ENCODE results near the gene VEZF1.
A peak's percentile ranks its signal among the peaks of the same experiment; 100 is the strongest.
"Not testable (repeated sequence)": the region's sequence is repeated elsewhere in the genome, so short reads cannot be mapped to it uniquely, and the experiment has no call there.

VEZF1 gene

DNA sequence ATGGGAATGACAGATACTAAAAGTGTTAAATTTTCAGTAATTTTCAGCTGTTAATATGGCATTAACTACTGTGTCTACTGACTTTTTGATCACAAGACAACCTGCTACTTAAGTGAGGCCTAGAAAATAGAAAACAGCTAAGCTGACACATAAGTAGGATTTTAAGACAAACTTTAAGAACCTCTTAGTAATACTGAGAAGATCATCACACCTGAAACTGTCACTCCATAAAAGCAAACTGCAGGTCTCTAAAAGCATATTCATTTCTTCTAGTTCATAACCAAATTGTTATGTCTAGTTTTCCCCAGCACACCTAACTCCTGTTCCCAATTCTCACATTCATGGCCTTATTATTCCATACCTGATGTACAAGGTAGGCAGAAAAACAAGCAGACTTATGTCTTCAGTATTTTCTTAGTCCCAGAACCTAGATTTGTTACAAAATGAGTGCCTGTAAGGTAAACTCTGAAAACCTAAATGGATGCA, 11.0 kb upstream of the VEZF1 start:
- DNase-seq, result no peak

DNA sequence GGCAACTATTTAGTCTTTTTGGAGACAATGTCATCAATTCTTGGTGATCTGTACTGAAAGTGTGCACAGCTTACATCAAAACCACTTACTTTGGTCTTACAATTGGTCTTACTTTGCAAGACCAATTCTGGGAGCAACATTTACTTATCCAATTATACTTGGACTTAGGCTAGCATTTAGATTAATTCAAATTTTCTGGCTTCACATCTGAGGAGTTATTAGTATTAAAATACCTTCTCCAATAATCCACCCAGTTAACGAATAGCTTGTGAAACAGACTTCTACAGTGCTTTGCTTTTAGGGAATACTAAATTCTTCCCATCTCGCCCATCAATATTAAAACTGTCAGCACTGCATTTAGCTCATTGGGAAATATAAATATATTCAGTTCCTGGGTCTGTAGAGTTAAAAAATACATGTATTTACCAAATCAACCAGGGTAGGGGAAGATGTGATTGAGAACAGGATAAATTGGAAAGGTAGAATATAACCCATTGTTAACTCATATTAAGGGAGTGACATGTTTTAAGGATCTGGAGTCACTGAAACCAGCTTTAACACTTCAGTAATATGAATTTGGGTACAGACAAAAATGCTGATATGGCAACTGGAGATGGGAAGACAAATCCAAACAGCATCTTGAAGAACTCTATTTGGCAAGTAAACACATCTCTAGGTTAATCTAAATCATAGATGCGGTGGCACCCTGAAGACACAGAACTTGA, 9.2 kb upstream of the VEZF1 start:
- no peak for DNase-seq

DNA sequence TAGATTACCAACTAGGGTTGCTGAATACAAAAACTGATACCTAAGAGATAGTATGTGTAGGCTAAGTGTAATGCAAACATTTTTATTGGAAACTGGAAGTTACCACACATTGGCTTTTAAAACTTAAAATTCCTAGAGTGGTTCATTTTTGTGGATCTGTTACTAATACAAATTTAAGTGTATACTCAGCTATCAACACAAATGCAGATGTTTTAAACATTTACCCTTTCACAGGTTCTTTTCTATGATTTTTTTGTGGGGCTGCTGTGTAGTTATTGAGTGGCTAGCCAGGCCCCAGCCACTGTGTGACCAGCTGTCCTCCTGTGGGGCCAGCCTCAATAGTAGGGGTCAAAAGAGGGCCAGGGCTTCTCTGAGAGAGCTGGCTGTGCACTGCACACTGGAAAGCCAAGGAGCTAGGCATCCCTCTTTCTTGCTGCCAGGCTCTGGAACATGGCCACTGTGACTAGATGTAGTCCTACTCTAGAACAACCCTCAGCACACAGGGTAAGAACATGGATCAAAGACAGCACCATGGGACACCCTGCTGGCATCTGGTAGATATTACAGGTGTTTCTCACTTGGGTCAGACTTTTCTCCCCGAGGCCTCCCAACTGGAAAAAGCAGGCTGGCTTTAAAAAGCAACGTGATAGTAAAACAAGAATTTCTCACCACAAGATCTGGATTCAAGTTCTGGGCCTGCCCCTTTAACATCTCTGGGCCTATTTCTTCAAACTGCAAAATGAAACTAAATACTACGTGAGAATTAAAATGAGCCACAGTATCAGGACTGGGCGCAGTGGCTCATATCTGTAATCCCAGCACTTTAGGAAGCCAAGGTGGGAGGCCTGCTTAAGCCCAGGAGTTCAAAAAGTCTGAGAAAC, 7.3 kb upstream of the VEZF1 start:
- DNase-seq, result peak; percentile 57

DNA sequence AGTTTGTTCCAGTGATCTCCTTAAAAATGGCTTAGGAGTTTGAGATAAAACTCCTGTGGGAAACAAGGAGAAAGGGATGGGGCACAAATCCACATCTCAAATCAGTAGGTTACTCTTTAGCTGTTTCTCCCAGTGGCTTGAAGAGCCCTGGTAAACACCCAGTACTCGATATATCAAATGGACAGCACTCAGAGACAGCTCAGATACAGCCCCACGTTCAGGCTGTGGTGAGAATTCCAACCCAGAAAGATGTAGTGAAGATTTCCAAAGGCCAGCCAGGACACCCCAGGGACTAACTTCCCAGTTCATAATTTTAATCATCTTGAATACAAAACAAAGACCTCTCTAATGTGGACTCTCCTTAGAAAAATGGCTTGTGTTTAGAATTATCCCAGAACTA, 6.4 kb upstream of the VEZF1 start:
- peak; percentile 25 for DNase-seq

DNA sequence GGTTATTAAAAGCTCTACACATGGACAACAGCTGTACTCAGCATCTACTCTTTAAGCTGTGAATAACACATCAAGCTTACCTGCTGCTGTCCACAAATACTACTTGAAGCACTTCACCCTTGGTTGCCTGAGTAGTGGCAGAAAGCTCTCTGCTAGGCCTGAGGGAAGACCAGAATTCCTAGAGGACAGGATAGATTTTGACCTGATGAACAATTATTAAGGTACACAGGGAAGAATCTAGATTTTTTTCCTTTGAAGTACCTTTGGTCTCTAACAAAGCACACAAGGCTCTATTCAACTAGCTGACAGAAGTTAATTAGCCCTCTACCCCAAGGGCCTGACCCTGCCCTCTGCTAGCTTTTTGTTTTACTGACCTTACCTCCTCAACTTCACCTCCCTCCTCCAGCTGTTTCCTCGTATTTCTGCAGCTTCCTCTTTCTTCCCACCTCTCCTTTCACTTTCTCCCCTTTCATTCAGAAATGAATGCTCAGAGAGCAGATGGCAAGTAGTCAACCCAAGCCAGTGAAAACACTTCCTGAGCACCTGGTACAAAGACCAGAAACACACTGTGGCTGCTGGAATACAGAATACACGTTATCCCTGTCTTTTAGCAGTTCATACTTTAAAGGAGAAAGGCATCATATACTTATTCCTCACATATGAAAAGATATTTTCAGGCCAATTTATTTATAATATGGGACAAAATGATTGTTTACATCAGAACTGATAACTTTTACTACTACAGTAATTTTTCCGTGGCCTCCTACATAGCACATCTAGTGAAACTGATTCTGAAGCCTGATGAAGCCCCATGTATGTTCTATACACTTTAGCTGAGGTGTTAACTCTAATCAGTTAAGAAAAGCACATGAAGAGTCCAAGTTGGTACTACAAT, 5.7 kb upstream of the VEZF1 start:
- DNase-seq, result peak; percentile 60

DNA sequence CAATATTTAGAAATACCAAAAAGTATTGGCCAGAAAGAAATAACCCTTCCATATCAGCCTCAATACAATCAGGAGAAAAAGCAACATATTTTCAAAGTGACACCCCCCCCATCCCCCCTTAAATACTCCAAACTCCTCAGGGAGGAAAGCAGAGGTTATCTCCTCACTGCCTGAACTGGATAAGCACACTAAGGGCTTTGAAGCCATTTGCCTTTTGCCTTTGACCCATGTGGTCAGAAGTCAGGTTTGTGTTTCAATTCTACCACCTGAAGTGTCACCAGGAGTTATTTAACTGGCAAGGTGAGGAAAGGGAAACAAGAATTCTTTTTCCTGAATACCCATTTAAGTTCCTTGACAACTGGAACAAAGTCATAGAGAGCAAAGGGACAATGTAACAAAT, 3.5 kb upstream of the VEZF1 start:
- no peak for DNase-seq

DNA sequence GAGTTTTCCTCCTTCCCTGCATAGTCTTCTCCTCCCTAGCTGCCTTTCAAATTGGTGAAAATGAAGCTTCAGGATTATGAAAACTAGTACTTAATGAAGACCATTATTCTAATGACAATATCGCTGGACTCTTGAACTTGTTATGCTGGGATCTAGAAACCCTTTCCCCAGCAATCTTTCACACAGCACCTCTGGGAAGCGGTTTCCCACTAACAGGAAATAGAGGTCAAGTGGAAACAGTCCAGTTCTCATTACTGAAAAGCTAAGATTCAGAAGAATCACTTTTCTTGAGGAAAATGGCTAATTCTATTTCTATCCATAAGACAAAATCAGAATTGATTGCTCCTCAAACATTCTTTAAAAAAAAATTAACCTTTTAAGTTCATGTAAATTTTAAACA, 2.0 kb upstream of the VEZF1 start:
- DNase-seq, result no peak

DNA sequence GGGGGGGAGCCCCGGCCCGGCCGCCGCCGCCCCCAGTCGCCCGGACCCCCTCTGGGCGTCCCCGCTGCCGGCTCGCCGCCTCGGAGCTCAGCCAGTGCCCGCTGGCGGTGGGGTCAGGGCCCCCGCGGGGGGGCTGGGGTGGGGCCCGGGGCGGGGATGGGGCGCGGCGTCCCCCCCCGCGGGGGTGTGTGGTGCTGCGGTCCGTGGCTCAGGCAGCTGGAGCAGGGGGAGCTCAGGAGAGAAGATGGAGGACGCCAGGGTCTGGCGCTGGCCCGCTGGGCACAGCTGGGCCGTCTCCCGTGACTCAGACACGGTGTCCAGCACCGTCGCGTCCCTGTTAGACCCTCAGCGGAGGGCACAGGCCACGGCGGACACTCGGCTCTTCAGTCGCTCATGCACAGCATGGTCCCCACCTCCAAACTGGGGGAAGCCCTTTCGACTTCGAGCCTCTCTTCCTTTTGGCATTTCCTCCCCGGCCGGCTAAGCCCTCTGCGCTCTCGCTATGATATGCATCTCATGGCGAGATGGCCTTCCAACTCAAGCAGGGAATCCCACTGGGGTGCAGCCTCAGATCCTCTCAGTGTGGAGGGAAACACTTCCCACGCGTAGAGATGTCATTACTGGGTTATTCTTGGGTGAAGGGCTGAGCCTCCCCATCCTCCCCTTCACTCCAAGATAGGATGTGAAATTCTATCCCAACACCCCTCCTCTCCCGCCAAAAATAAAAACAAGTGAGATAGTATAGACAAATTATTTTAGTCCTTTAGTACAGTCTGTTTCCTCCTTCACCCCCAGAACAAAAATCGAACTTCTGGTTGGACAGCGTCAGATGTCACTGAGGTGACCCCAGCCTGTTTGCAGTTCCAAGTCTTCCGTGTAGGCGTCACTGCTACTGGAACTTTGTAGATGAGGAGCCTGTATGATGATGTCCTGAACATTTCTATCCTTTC, 522 bp upstream of the VEZF1 start:
- peak; percentile 39 for DNase-seq

DNA sequence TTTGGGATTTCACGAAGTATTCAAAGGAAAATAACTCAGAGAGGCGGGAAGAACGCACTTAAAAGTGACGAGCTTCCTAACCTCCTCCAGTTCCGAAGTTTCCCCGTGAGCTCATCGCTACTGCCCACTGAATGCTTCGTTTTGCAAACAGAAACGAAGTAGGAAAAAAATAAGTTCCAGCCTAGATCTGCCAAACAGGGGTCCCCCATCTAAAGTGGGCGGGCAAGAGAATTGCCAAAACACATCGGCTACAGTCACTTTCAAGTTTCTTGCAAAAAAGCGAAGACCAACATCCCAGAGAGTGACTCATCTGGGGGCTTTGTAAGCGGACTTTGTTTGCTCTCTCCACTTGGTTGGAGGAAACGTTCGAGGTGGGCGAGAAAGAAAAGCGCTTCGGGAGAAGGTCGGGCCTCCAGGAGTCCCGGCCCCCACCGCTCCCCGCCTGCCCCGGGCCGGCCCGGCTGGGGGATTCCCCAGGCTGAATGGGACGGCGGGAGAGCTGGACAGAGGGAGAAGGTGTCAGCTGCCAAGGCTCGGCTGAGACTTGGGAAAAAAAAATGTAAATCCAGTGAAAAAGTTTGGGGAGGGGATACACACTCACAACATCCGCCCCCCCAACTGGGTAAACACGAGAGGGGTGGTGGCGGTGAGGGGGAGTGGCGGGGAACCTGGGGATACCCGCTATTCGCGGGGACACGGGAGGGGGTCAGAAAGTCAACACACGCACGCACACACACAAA, 1.0 kb downstream of the VEZF1 start:
- no peak for DNase-seq

DNA sequence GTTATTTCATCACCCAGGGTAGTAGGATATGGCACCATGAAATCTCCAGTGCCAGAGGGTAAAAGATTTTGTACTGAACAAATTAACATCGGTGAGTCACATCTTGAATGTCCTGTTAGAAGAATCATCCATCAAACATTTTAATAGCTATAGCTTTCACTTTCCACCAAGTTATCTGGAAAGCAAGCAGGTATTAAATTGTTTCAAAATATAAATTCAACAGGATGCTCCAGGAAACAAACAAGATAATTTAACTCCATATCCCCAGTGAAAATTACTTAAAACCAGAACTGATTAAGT, 2.4 kb downstream of the VEZF1 start:
- DNase-seq, result no peak

DNA sequence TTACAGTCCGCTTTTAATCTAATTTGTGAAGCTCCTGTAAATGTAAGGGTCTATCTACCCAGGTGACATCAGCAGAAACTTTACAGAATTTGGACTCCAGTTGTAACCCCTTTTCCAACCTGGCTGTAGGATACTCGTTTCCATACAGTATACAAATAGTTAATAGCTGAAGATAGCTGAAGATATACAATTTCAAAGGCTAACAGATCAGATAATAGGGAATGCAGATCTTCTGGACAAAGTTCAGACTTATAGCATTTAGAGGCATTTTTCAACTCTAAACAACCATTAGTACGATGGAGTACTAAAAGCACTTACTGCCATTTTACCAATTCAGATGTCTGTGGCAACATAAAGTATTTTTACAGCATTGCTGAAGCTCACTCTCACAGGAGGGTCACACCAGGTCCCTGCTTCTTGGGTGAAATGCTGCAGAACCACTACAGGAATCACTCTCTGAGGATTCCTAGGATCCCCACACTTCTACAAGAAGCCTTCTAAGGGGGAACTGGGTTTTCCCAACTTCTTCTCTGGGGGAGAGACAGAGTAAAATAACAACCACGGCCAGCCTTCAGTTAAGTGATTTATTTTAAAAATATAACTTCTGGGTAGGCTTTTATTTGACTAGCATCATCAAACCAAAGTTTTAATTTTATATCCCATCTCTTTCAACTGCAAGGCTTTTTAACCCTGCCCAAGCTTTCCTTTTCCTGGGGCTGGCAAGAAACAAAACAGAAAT, 2.9 kb downstream of the VEZF1 start:
- no peak for DNase-seq

DNA sequence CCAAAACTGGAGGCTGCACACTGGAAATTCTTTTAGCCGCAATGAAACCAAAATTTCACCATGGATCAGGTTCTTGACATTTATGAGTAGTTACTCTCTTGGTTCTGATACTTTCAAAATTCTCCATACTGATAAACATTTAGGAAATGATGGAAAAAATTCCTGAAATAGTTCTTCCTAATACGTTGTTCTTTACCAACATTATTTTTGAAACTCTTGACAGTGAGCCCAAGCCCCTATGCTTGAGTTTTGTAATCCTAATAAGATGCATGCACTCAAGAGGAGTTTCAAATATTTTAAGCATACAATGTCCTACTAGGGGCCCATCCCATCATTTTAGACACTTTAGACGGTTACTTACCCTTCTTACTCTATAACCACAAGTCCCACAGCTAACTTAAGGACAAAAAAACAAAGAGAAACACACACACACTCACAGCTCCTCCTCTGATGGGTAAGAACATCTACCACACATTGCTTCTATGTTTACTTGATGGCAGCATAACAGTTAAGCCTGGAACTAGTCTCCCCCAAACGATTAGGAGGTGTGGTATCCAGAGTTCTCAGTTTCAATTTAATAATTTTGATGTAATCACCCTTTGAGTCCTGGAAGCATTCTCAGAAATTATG, 3.7 kb downstream of the VEZF1 start:
- DNase-seq, result no peak

DNA sequence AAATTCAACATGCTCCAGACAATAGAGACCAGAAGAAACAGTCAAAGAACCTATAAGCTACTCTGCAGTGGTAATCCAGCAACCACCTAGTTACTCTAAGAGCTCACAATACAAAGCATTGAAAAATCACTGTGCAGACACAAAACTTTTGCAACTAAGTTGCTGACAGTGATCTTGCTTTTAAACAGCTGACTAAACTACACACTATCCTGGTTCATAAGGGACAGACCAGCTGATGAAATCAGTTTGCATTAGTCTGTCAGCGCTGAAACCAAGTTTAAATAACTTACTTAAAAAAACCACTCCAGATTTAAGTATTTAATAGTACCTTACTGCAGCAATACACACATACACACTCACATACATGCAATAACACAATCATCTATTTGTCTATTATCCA, 4.6 kb downstream of the VEZF1 start:
- DNase-seq, result no peak

DNA sequence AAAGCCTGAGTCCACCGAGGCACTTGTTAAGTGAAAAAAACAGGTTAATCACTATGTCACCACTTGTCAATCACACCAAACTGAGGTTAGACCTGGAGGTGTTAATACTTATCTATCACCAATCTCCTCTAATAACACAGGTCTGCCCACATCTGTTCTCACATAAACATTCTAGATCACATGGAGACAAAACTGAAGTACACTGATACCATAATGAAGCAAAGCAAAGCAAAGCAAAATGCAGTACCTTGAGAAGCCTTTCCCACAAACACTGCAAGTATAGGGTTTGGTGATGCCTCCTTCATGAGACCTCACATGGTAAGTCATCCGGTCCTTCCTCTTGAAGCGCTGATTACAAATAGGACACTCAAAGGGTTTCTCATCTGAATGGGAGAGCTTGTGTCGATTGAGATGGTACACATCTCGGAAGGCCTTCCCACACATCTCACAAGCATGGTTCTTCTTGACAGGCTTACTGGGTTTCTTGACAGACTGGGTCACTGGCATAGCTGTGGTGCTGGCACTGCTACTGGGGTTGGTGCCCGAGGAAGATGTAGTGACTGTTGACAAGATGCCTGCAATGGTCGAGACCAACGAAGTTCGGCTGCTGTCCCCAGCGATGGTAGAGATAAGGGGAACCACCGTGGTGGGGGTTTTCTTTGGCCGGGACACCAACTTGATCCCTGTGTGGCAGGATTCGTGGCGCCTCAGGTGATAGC, 5.4 kb downstream of the VEZF1 start:
- no peak for DNase-seq

DNA sequence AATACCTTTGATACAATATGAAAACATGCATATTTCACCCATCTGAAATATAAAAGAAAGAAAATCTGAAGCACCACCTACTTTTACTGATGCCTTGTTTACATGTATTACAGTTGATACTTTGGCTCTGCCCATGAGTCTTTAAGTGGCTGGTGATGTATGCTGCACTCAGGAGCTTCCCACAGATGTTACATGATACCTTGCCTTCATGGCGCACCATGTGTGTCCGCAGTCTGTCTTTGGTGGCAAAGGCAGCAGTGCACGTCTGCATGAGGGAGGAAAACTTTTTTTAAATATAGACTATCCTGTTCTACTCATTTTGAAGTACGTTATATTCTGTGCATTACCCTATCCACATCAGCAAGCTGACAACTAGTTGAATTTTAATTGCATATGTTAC, 7.5 kb downstream of the VEZF1 start:
- no peak for DNase-seq

DNA sequence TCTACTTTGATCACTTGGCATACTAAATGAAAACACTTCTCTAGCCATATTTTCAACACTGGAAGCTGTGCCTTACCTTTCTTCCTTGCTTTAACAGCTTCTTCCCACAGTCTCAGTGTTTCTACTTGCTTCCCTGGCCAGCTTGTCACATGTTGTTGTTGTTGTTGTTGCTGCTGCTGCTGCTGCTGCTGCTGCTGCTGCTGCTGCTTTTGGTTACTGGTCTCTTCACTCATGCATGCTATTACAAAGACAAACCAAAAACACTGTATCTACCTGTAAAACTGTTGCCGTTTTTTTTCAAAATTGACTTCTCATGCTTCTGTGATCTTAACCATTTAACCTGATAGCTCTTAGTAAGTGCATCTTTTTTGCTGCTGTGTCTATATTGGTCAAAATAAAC, 9.0 kb downstream of the VEZF1 start:
- DNase-seq, result no peak

DNA sequence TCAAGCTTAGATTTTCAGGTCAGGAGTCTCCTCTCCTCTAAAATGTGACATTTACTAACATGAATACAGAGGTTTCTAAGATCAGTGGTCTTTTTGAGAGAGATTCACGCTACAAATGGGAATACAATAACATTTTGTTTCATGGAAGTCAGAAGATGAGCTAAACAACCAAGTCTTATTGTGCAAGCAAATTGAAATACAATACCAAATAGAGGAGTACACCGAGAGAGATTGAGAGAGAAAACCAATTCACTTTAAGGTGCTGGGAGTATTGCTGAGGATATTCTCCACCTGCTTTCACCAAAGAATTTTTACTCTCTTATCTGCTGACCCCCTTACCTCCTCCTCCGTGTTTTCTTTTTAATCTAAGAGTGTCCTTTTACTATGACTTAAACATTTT, 11.5 kb downstream of the VEZF1 start:
- DNase-seq, result no peak

DNA sequence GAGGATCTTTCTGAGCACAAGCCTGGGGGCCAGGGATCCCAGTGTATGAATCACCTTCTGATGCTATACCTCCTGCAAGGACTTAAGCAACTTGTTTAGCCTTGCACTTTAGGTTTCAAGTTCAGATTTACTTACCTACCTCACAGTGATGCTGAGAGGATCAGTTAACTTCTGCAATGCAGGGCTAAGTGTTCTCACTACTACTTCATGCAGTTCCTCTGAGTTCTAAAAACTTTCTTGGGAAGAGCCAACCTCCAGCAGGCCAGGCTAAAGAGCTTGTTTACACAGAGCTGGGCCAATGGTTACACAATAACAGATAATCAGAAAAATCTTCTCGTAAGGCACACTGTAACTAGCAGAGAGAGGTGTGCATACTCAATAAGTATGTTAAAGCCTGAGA, 13.0 kb downstream of the VEZF1 start:
- DNase-seq, result no peak

DNA sequence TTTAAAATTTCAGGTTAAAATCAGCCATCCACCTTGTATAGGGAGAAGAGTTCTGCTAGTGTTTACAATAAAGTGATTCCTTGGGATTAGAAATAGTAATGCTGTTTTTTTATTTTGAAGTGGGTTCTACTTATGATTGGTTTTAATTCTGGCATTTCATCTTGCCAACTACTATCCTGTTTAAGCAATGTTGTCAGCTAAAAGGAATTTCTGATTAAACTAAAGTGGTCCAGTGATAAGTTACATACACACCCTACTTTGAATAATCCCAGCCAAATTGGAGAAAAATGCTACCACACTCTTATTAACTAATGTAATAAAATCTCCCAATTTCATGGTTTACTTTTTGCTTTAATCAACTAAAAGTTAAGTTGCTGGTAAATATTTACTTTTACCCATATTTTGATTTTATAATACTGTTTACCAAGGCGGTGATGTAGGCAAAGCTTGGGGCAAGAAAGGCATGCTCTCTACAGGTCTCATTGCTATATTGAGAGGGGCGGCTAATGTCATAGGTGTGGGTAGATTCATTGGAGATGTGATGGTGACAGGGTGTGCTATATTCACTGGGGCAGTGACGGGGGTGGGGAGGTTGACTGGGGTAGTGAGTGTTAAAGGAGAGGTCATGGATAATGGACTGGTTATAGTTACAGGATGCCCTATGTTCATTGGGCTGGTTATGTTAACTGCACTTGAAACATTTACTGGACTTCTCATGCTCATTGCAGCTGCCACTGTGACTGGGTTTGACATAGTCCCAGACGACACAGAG, 13.8 kb downstream of the VEZF1 start:
- DNase-seq, result not testable (repeated sequence)

All from DMS153 (cell line).